Mesendoderm (in vitro differentiated cells): ENCODE measurements around the gene TGFBR3.

ENCODE experiments used
- DNase-seq: peaks from one replicate; pipeline ENCODE4 v3.0.0; 2013
- H2AK5ac ChIP-seq: 2 replicates; pipeline ENCODE4 v1.6.1; 2013; ENCODE audit warnings: low read length, inconsistent platforms
- H2BK120ac ChIP-seq: 2 replicates; pipeline ENCODE4 v1.6.1; 2013; ENCODE audit warnings: low read depth, mild to moderate bottlenecking, low read length, moderate library complexity, mixed read lengths
- H2BK15ac ChIP-seq: replicated peaks from 2 replicates; pipeline ENCODE4 v1.6.1; 2013; ENCODE audit warnings: low read depth, mild to moderate bottlenecking, moderate library complexity
- H2BK5ac ChIP-seq: 2 replicates; pipeline ENCODE4 v1.6.1; 2013; ENCODE audit warnings: low read length, inconsistent platforms
- H3K18ac ChIP-seq: 2 replicates; pipeline ENCODE4 v1.6.1; 2013; ENCODE audit warnings: mild to moderate bottlenecking, low read length, mixed read lengths
- H3K23ac ChIP-seq: one replicate; pipeline ENCODE4 v1.6.1; 2013; ENCODE audit warnings: low read length
- H3K27ac ChIP-seq: 2 replicates; pipeline ENCODE4 v1.5.1; 2013; ENCODE audit warnings: low read depth, mild to moderate bottlenecking, inconsistent platforms, low read length, moderate library complexity
- H3K27me3 ChIP-seq: 2 replicates; pipeline ENCODE4 v1.6.1; 2013; ENCODE audit warnings: low read length, control low read depth, mild to moderate bottlenecking, inconsistent platforms; ENCODE audit not compliant: insufficient read depth, poor library complexity
- H3K36me3 ChIP-seq: 2 replicates; pipeline ENCODE4 v1.6.1; 2013; ENCODE audit warnings: low read length, inconsistent platforms; ENCODE audit not compliant: control insufficient read depth, insufficient read depth
- H3K4ac ChIP-seq: one replicate; pipeline ENCODE4 v1.6.1; 2013; ENCODE audit warnings: low read depth, mild to moderate bottlenecking, low read length, moderate library complexity
- H3K4me1 ChIP-seq: 2 replicates; pipeline ENCODE4 v1.6.1; 2013; ENCODE audit warnings: low read depth, low read length, inconsistent platforms; ENCODE audit not compliant: control insufficient read depth
- H3K4me2 ChIP-seq: 2 replicates; pipeline ENCODE4 v1.6.1; 2013; ENCODE audit warnings: low read length
- H3K4me3 ChIP-seq: 2 replicates; pipeline ENCODE4 v1.5.1; 2013; ENCODE audit warnings: mild to moderate bottlenecking, low read length
- H3K56ac ChIP-seq: one replicate; pipeline ENCODE4 v1.6.1; 2013; ENCODE audit warnings: low read length
- H3K79me1 ChIP-seq: 2 replicates; pipeline ENCODE4 v1.6.1; 2013; ENCODE audit warnings: low read length, inconsistent platforms
- H3K79me2 ChIP-seq: 2 replicates; pipeline ENCODE4 v1.6.1; 2013; ENCODE audit warnings: mild to moderate bottlenecking, low read length; ENCODE audit not compliant: control insufficient read depth, insufficient read depth
- H3K9ac ChIP-seq: 2 replicates; pipeline ENCODE4 v1.6.1; 2013; ENCODE audit warnings: low read length, inconsistent platforms
- H4K5ac ChIP-seq: one replicate; pipeline ENCODE4 v1.6.1; 2013; ENCODE audit warnings: low read length
- H4K8ac ChIP-seq: one replicate; pipeline ENCODE4 v1.6.1; 2013; ENCODE audit warnings: low read depth, mild to moderate bottlenecking, control low read depth, low read length, moderate library complexity
- WGBS: extraction: QIAGEN DNeasy Blood & Tissue Kit; methylation state at CpG from one replicate; pipeline ENCODE4 v1.1.7; 2013; ENCODE audit warnings: low lambda C conversion rate, missing lambda C conversion rate; ENCODE audit not compliant: insufficient coverage; ENCODE audit errors: extremely low coverage; 5-methylcytosine and 5-hydroxymethylcytosine counted together

The TGFBR3 gene

GRCh38 chr1:91683598-91683951, 202.4 kb downstream of the TGFBR3 start:
- no peak overlapping the region for H3K4ac ChIP-seq
- WGBS: no CpG with 5 or more reads among the region's 10 CpGs
- DNase-seq: peak; percentile 52

GRCh38 chr1:91682882-91683597, 202.9 kb downstream of the TGFBR3 start:
- no CpG with 5 or more reads among the region's 3 CpGs for WGBS

More at GRCh38 chr1:91683598-91683951, 202.4 kb downstream of the TGFBR3 start:
- Histone ChIP-seq H3K9ac (no peak overlapping the region), H3K4me3 (no peak overlapping the region), H2BK120ac (no peak overlapping the region), H2BK15ac (no peak overlapping the region), H4K8ac (no peak overlapping the region), H3K56ac (peak overlapping the region; percentile 11), H2BK5ac (no peak overlapping the region), H3K4me2 (no peak overlapping the region), H2AK5ac (no peak overlapping the region), H4K5ac (no peak overlapping the region), H3K36me3 (no peaks in the 10 kb centered on the region), H3K79me2 (no peaks in the 10 kb centered on the region), H3K4me1 (peaks cover 5% of the 10 kb centered on the region), H3K79me1 (no peaks in the 10 kb centered on the region), H3K27ac (no peak overlapping the region), H3K27me3 (no peaks in the 10 kb centered on the region), H3K23ac (no peak overlapping the region), H3K18ac (peak overlapping the region; percentile 6)

GRCh38 chr1:91680556-91681155, 205.3 kb downstream of the TGFBR3 start:
- H3K79me1 ChIP-seq: no peaks in the 10 kb centered on the region
- H2BK120ac ChIP-seq: no peak overlapping the region
- WGBS: no CpG with 5 or more reads among the region's 4 CpGs
- no peak overlapping the region for H3K4ac ChIP-seq
- no peak overlapping the region for H4K5ac ChIP-seq
- no peak overlapping the region for H2BK15ac ChIP-seq
- no peak overlapping the region for H2BK5ac ChIP-seq
- H3K23ac ChIP-seq: no peak overlapping the region
- H3K4me1 ChIP-seq: peaks cover 5% of the 10 kb centered on the region
- DNase-seq: no peak
- no peak overlapping the region for H3K56ac ChIP-seq
- H3K36me3 ChIP-seq: no peaks in the 10 kb centered on the region
- no peak overlapping the region for H3K4me2 ChIP-seq
- H3K27ac ChIP-seq: no peak overlapping the region
- H2AK5ac ChIP-seq: no peak overlapping the region
- no peak overlapping the region for H3K4me3 ChIP-seq
- H3K27me3 ChIP-seq: no peaks in the 10 kb centered on the region
- no peak overlapping the region for H3K9ac ChIP-seq
- H3K18ac ChIP-seq: no peak overlapping the region
- no peak overlapping the region for H4K8ac ChIP-seq
- H3K79me2 ChIP-seq: no peaks in the 10 kb centered on the region

More at GRCh38 chr1:91682882-91683597, 202.9 kb downstream of the TGFBR3 start:
- Histone ChIP-seq H3K27me3 (no peaks in the 10 kb centered on the region), H2BK120ac (no peak overlapping the region), H2BK5ac (no peak overlapping the region), H2AK5ac (no peak overlapping the region), H3K4me2 (no peak overlapping the region), H3K27ac (no peak overlapping the region), H3K4ac (no peak overlapping the region), H3K4me3 (no peak overlapping the region), H3K23ac (no peak overlapping the region), H3K4me1 (peaks cover 5% of the 10 kb centered on the region), H3K18ac (peak overlapping the region; percentile 6), H4K8ac (no peak overlapping the region), H3K36me3 (no peaks in the 10 kb centered on the region), H2BK15ac (no peak overlapping the region), H3K9ac (no peak overlapping the region), H3K56ac (no peak overlapping the region), H4K5ac (no peak overlapping the region), H3K79me1 (no peaks in the 10 kb centered on the region), H3K79me2 (no peaks in the 10 kb centered on the region)
- peak; percentile 31 for DNase-seq

GRCh38 chr1:91679446-91679845, 206.5 kb downstream of the TGFBR3 start:
- Histone ChIP-seq H3K79me2 (no peaks in the 10 kb centered on the region), H3K36me3 (no peaks in the 10 kb centered on the region), H3K4me1 (peaks cover 5% of the 10 kb centered on the region), H3K4me3 (no peak overlapping the region), H3K23ac (no peak overlapping the region), H2BK5ac (no peak overlapping the region), H3K18ac (no peak overlapping the region), H3K4ac (no peak overlapping the region), H4K5ac (no peak overlapping the region), H3K27me3 (no peaks in the 10 kb centered on the region), H3K56ac (no peak overlapping the region), H3K79me1 (no peaks in the 10 kb centered on the region), H3K27ac (no peak overlapping the region), H4K8ac (no peak overlapping the region), H3K4me2 (no peak overlapping the region), H3K9ac (no peak overlapping the region), H2AK5ac (no peak overlapping the region), H2BK120ac (no peak overlapping the region), H2BK15ac (no peak overlapping the region)
- no CpG with 5 or more reads among the region's 4 CpGs for WGBS
- no peak for DNase-seq

- no CpG with 5 or more reads among the region's 2 CpGs for WGBS
- Histone ChIP-seq H2BK5ac (no peak overlapping the region), H4K5ac (no peak overlapping the region), H3K4me1 (no peaks in the 10 kb centered on the region), H3K4ac (no peak overlapping the region), H3K23ac (no peak overlapping the region), H3K79me2 (no peaks in the 10 kb centered on the region), H4K8ac (no peak overlapping the region), H3K56ac (no peak overlapping the region), H3K9ac (no peak overlapping the region), H3K27me3 (no peaks in the 10 kb centered on the region), H3K36me3 (no peaks in the 10 kb centered on the region), H2BK15ac (no peak overlapping the region), H3K79me1 (no peaks in the 10 kb centered on the region), H3K4me3 (no peak overlapping the region), H3K18ac (no peak overlapping the region), H2AK5ac (no peak overlapping the region), H3K27ac (no peak overlapping the region), H2BK120ac (no peak overlapping the region), H3K4me2 (no peak overlapping the region)
- no peak for DNase-seq
These were observed 209.9 kb downstream of the TGFBR3 start for GRCh38 chr1:91676030-91676429.
